GM18867 (cell line): Measurements from ENCODE around the gene MAPT.

Source experiments
- ATAC-seq: cut with Tn5 transposase; IDR thresholded peaks from one replicate; pipeline ENCODE4 v1.9.1; 2021; ENCODE audit warnings: mild to moderate bottlenecking, moderate library complexity; ENCODE audit not compliant: unreplicated experiment

The MAPT gene

GRCh38 chr17:46044286-46044928 is 150.1 kb downstream of the MAPT start:
- ATAC-seq: no peak

- no peak for ATAC-seq
Observed at GRCh38 chr17:46044989-46045388, 150.6 kb downstream of the MAPT start.

DNA sequence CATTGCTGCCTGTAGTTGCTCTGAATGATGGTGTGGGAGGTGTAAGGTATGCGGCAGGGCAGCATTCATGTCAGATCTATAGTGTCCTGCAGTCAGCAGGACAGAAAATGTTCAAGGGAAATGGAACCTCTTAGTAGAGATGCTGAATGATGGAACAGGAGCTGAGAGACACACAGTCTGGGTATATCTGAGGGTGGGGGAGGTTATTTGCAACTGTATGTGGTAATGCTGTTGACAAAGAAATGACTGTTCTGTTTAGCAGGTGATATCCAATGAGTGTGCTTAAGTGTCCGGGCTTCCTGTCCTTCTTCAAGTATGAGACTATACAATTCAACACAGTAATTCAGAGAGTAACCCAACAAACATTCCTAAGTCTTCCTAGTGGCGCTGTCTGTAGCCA is 151.3 kb downstream of the MAPT start:
- no peak for ATAC-seq

- no peak for ATAC-seq
Observed at GRCh38 chr17:46046957-46047356, 152.6 kb downstream of the MAPT start.

- ATAC-seq: no peak
Observed at GRCh38 chr17:46047398-46047797, 153.0 kb downstream of the MAPT start.

DNA sequence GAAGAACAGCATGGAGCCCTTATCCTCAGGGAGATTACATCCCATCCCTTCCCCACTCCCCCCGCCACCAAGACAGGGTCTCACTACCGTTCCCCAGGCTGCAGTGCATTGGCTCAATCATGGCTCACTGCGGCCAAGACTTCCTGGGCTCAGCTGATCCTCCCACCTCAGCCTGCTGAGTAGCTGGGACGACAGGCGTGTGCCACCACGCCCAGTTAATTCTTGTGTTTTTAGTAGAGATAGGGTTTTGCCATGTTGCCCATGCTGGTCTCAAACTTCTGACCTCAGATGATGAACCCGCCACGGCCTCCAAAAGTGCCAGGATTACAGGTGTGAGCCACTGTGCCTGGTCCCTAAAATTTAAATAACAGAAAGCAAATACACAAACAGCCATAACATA is 153.5 kb downstream of the MAPT start:
- ATAC-seq: no peak

DNA sequence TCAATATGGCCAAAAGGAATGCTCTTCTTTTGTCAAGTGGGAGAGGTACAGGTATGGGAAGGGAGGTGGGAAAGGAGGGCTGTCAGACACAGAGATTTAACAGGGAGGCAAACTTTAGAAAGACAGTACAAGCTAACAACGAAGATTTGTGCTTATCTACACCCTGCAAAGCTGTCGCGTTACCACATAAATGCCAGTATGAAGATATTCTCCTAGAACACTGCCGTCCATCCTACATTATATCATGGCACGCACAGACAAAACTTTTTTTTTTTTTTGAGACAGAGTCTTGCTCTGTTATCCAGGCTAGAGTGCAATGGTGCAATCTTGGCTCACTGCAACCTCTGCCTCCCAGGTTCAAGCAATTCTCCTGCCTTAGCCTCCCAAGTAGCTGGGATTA is 155.3 kb downstream of the MAPT start:
- no peak for ATAC-seq

GRCh38 chr17:46053911-46054534 is 159.7 kb downstream of the MAPT start:
- no peak for ATAC-seq

DNA sequence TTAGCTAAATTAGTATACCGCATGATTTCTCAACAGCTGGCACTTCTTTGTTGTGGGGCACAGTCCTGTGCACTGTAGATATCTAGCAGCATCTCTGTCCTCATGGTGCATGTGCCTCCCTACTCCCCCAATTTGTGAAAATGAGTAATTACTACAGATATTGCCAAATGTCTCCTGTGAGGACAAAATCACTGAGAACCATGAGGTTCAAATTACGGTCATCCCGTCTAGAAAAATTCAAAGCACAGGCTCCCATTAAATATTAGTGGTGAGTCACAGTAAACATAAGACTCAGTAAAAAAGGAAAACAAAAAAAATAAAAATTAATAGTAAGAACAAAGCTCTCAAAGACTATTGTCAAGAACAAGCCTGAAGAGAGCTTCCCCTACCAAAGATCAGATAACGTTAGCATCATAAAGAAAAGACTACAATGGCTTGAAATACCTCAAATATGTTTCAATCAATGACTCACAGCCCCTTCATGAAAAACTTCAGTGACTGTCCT is 162.5 kb downstream of the MAPT start:
- no peak for ATAC-seq

DNA sequence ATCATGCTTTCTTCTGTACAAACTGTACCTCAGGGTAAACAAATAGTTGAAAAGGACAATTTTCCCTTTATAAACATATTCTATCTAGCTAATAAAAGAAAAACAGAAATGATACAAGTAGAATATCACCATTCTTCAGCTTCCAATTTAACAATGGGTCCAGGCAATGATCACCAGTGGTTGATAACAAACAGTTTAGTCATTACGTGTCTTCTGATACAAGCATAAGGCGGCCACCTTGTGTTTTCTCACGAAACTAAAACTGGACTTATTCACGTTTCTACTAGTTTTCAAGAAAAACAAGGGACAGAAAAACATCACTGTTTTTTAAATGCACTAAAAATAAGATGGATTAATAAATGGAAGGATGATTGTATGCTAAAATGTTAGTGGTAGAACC is 163.0 kb downstream of the MAPT start:
- no peak for ATAC-seq

DNA sequence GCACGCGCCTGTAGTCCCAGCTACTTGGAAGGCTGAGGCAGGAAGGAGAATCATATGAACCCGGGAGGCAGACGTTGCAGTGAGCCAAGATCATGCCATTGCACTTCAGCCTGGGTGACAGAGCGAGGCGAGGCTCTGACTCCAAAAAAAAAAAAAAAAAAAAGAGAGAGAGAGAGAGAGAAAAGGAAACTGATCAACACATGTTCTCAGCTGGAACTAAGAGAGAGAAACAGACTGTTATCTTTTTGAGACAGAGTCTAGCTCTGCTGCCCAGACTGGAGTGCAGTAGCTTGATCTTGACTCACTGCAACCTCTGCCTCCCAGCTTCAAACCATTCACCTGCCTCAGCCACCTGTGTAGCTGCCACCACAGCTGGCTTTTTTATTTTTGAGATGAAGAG is 165.1 kb downstream of the MAPT start:
- ATAC-seq: no peak

GRCh38 chr17:46060461-46060860 is 166.1 kb downstream of the MAPT start:
- no peak for ATAC-seq

DNA sequence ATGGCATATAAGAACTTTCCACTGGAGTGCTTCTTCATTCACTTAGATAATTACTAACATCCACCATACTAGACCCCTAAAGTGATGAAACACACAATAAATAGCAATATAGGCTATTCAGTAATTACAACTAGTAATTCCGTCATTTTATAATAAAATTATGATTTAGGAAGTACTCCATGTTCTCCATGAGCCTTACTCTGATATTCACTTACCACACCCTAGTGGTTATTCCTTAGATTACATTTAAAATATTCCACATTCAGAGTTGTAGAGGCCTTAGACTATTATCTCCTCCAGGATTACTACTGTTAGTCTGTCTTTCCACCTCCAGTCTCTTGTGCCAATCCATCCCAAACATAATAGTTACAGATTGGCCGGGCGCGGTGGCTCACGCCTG is 167.1 kb downstream of the MAPT start:
- no peak for ATAC-seq

- ATAC-seq: no peak
Observed at GRCh38 chr17:46063241-46063640, 168.9 kb downstream of the MAPT start.

DNA sequence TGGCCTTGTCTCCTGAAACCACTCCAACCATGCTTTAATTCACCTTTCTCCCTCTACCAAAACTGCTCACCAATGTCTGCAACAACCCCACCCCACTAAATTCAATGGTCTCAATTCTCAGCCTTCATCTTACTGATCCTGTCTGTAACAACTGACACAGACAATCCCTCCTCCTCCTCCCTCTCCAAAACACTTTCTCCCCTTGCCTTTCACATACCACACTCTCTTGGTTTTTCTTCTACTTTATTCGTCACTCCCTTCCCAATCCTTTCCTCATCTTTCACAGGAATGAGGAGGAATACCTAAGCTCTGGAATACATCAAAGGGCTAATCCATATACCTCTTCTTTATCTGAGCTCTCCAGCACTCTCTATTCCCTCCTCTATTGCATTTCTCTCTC is 170.1 kb downstream of the MAPT start:
- ATAC-seq: no peak

DNA sequence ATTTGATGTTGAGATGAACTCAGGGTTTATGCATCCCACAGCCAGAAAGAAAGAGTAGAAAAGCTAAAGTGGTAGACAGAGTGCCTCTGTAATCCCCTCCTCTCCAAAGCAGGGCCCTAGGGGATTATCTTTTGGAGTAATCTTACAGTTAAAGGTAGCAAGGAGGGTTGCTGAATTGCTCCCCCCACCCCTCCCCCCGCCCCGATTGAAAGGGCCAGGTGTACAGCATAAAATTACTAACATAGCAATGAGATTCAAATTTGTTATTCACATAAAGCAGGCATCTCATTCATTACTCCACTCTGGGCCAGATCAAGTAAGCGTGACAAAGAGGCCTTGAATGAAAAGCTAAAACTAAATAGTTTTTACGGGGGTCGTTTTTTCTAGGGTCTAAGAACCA is 177.4 kb downstream of the MAPT start:
- ATAC-seq: no peak

DNA sequence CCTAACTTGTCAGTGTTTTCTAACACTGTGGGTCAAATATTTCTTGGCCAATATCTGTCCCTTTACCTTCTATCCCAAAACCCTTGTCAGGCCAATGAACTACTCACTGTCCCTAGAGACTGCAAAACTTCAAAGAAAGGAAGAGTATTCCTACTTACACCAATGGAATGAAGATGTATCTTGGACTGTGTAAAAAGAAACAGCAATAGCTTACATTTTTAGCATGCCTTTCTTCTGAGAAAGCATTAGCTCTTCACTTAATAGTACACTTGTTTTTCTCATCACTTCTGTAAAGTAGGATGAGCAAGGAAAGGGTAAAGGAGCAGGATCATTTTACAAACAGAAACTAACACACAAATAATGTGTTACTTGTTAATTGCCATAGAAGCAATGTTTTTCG is 178.6 kb downstream of the MAPT start:
- no peak for ATAC-seq

DNA sequence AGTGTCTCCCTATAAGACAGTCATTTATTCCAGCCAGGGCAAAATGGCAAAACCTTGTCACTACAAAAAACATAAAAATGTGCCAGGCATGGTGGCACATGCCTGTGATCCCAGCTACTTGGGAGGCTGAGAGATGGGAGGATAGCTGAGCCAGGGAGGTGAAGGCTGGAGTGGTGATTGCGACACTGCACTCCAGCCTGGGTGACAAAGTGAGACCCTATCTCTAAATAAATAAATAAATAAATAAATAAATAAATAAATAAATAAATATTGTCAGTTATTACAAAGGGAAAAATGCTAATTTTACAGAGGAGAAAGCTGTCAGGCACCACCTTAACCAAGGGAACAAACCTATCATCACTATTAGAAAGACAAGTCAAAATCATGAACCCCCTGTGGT is 180.2 kb downstream of the MAPT start:
- ATAC-seq: no peak
